ENCODE results near the gene SAV1. TPM values are rescaled to one million over a fixed set of nuclear protein-coding genes. Genes with fewer than 3 reads are reported as not detected.

SAV1 gene
- total RNA-seq, 2 experiments from 2014 or later = 10.4 to 17.9 TPM

DNA sequence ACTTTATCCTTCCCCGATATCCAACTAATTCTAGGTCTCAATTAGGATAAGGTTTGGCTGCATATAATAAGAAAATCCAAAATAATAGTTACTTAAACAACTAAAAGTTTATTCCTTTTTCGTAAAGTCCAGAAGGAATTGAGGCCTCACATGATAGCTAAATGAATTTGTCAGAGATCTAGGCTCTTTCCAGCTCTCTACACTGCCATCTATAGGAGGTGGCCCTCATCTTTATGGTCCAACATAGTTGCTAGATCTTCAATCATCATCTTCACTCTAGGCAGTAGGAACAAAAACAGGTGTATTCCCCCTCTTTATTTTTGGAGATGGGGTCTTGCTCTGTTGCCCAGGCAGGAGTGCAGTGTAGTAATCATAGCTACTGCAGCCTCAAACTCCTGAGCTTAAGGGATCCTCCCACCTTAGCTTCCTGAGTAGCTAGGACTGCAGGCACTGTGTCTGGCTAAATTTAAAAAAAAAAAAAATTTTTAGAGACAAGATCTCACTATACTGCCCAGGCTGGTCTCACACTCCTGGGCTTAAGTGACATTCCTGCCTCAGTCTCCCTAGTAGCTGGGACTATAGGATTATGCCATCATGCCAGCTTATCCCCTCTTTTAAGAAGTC is 46.5 kb upstream of the SAV1 start:
- H3K36me3 ChIP-seq (ENCODE audit: insufficient read depth, low read length) = peaks cover 3% of the 10 kb centered on the region; the same call in 1 of the 2 replicates
- CTCF ChIA-PET (ENCODE audit: unreplicated experiment) = no interaction called here
- H3K79me2 ChIP-seq (ENCODE audit: insufficient read depth, low read depth, low read length) = no peaks in the 10 kb centered on the region
- no peaks in the 10 kb centered on the region for H4K20me1 ChIP-seq (ENCODE audit: insufficient read depth, low read length)
- H3K4me2 ChIP-seq (ENCODE audit: low read length) = no peak overlapping the region
- no peaks in the 10 kb centered on the region for H3K4me1 ChIP-seq (ENCODE audit: insufficient read depth, low read length, poor library complexity, severe bottlenecking)
- intact Hi-C loops (cut with micrococcal nuclease; ENCODE audit: unreplicated experiment) = loop anchor here (2.0 to 10.0 kb wide), 3 partner anchors 96 to 170 kb away; no protein-coding TSS in a partner anchor
- H3K4me3 ChIP-seq (ENCODE audit: low read depth, low read length, poor library complexity, severe bottlenecking) = no peak overlapping the region
- no peaks in the 10 kb centered on the region for H3K9me2 ChIP-seq (ENCODE audit: insufficient read depth, low read length)
- POLR2A ChIA-PET = interaction anchor here (1.1 to 1.4 kb wide), 2 partner anchors 14 to 15 kb away, joined by 3 to 4 read pairs; no protein-coding TSS in a partner anchor
- H3K27ac ChIP-seq (ENCODE audit: low read depth, low read length, poor library complexity, severe bottlenecking) = no peak overlapping the region
- no peaks in the 10 kb centered on the region for H3K9me3 ChIP-seq (ENCODE audit: low read length)
- peak; percentile 84 for TF ChIP-seq CTCF (conservative IDR thresholded peaks at IDR 0.05; ENCODE audit: low read length)
- TF ChIP-seq EZH2phosphoT487 (IDR thresholded peaks at IDR 0.05; ENCODE audit: borderline replicate concordance, low read depth, low read length) = no peak
- H2AFZ ChIP-seq (ENCODE audit: low read length) = no peak overlapping the region
- DNase-seq (ENCODE audit: low spot score) = peak; percentile 52
- no TSS peak for BruUV-seq (replicated peaks)

DNA sequence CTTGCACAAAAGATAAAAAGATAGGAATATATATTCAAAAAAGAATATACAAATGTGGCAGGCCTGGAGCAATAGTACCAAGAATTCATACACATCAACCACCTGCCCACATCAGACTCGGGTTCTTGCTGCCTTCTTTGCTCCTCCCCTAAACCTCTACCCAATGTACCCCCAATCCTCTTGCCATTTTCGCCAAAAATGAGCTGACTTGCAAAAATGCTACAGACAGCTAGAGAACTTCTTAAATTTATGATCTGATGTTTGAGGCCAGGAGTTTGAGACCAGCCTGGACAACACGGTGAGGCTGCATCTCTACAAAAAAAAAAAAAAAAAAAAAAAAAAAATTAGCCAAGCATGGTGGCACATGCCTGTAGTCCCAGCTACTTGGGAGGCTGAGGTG is 42.9 kb upstream of the SAV1 start:
- Histone ChIP-seq H2AFZ (ENCODE audit: low read length) (no peak overlapping the region), H3K9me2 (ENCODE audit: insufficient read depth, low read length) (no peaks in the 10 kb centered on the region), H3K27ac (ENCODE audit: low read depth, low read length, poor library complexity, severe bottlenecking) (no peak overlapping the region), H3K79me2 (ENCODE audit: insufficient read depth, low read depth, low read length) (no peaks in the 10 kb centered on the region), H3K36me3 (ENCODE audit: insufficient read depth, low read length) (no peaks in the 10 kb centered on the region), H3K4me2 (ENCODE audit: low read length) (no peak overlapping the region), H3K4me1 (ENCODE audit: insufficient read depth, low read length, poor library complexity, severe bottlenecking) (no peaks in the 10 kb centered on the region), H3K9me3 (ENCODE audit: low read length) (no peaks in the 10 kb centered on the region), H4K20me1 (ENCODE audit: insufficient read depth, low read length) (no peaks in the 10 kb centered on the region), H3K4me3 (ENCODE audit: low read depth, low read length, poor library complexity, severe bottlenecking) (no peak overlapping the region)
- intact Hi-C loops (cut with micrococcal nuclease; ENCODE audit: unreplicated experiment) = loop anchor here (5.0 to 10.0 kb wide), 2 partner anchors 151 to 166 kb away; no protein-coding TSS in a partner anchor
- no TSS peak for BruUV-seq (replicated peaks)
- DNase-seq (ENCODE audit: low spot score) = no peak
- CTCF ChIA-PET (ENCODE audit: unreplicated experiment) = no interaction called here
- TF ChIP-seq CTCF (conservative IDR thresholded peaks at IDR 0.05; ENCODE audit: low read length) (no peak), EZH2phosphoT487 (IDR thresholded peaks at IDR 0.05; ENCODE audit: borderline replicate concordance, low read depth, low read length) (no peak)
- POLR2A ChIA-PET = interaction anchor here (1.1 kb wide), 1 partner anchor 9 kb away, joined by 3 read pairs; no protein-coding TSS in a partner anchor

DNA sequence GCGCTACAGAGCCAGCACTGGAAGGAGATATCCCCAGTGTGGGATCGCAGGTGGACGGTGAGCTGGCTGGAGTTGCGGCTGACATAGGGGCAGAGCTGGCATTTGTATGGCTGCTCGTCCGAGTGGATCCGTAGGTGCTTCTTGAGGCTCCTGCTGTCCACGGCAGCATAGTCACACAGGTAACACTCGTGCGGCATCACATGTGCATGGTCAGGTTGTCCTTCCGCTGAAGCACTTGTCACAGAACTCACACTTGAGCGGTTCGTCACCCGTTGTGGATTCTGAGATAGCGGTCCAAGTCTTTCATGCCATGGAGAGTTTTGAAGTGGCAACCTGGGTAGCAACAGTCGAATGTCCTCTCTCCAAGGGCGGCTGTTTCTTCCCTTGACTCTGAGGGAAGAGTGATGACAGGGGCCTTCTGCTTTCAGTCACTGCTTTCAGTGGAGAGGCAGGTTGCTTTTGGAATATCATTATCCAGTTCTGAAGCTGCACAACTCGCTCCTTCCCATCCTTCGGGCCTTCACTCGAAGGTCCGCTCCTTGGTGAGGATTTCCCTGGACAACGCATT is 37.0 kb upstream of the SAV1 start:
- intact Hi-C loops (cut with micrococcal nuclease; ENCODE audit: unreplicated experiment) = no loop called here
- no peaks in the 10 kb centered on the region for H3K9me2 ChIP-seq (ENCODE audit: insufficient read depth, low read length)
- TF ChIP-seq CTCF (conservative IDR thresholded peaks at IDR 0.05; ENCODE audit: low read length) = no peak
- TF ChIP-seq EZH2phosphoT487 (IDR thresholded peaks at IDR 0.05; ENCODE audit: borderline replicate concordance, low read depth, low read length) = no peak
- H3K4me3 ChIP-seq (ENCODE audit: low read depth, low read length, poor library complexity, severe bottlenecking) = no peak overlapping the region
- H3K27ac ChIP-seq (ENCODE audit: low read depth, low read length, poor library complexity, severe bottlenecking) = no peak overlapping the region
- no peak overlapping the region for H2AFZ ChIP-seq (ENCODE audit: low read length)
- DNase-seq (ENCODE audit: low spot score) = no peak
- no peaks in the 10 kb centered on the region for H3K79me2 ChIP-seq (ENCODE audit: insufficient read depth, low read depth, low read length)
- CTCF ChIA-PET (ENCODE audit: unreplicated experiment) = no interaction called here
- no peaks in the 10 kb centered on the region for H3K9me3 ChIP-seq (ENCODE audit: low read length)
- POLR2A ChIA-PET = no interaction called here
- no peaks in the 10 kb centered on the region for H3K36me3 ChIP-seq (ENCODE audit: insufficient read depth, low read length)
- H4K20me1 ChIP-seq (ENCODE audit: insufficient read depth, low read length) = no peaks in the 10 kb centered on the region
- no peak overlapping the region for H3K4me2 ChIP-seq (ENCODE audit: low read length)
- no peaks in the 10 kb centered on the region for H3K4me1 ChIP-seq (ENCODE audit: insufficient read depth, low read length, poor library complexity, severe bottlenecking)
- BruUV-seq (replicated peaks) = no TSS peak

Data from OCI-LY7 (cell line).